ENCODE results near the gene ARHGAP24.

ARHGAP24 gene

DNA sequence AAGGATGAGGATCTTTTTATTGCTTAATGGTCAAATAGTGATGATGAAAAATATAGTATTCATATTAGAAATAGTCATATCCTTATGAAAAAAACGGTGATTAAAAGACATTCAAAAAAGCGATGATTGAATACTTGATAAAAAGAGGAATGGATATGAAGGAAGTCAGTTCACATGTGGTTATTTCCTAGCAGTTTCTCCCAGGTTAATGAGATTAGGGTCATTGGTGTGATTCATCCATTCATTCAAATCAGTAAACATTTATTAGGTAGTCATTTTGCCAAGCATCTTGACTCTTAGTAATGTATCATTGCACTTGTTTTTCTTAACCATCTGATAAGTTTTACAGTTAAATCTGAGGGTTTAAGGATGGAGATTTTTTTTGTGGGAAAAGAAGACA is 294.1 kb downstream of the ARHGAP24 start:
- FAIRE-seq (no peak), DNase-seq (ENCODE audit: insufficient read length, low spot score) (no peak)

DNA sequence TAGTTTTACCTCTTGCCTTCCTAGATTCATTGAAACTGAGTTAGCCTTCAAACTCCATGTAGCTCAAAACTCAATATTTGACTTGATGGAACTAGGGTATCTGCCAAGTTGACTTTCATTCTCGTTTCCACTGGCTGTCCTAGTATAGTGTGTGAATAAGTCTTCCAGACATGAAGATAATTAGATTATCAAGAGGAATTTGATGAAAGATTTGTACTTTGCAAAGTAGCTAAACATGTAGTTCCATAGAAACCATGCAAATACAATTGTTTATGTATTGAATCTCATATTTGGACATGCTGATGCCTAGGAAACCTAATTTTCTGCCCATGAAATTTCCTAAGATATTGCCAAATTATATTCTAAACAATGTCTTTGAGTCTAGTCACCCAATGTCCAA is 297.5 kb downstream of the ARHGAP24 start:
- DNase-seq (ENCODE audit: insufficient read length, low spot score) (no peak), FAIRE-seq (no peak)

DNA sequence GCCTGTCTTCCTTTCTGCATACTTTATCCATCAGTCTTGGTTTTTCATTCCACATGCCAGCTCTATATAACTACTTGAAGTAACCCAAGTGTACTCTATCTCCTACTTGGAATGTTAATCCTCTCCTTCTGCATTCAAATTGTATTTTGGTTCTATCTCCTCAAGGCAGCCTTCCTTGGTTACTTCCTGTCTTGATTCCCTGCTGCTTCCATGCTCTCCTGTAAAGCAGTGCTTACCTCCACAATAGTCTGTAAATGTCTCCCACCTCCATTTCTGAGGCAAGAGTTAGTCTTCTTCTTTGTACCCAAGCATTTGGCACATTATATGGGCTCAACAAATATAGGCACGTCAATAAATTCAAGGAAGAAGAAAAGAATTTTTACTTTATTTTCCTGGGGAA is 298.4 kb downstream of the ARHGAP24 start:
- no peak for DNase-seq (ENCODE audit: insufficient read length, low spot score)
- FAIRE-seq = no peak

DNA sequence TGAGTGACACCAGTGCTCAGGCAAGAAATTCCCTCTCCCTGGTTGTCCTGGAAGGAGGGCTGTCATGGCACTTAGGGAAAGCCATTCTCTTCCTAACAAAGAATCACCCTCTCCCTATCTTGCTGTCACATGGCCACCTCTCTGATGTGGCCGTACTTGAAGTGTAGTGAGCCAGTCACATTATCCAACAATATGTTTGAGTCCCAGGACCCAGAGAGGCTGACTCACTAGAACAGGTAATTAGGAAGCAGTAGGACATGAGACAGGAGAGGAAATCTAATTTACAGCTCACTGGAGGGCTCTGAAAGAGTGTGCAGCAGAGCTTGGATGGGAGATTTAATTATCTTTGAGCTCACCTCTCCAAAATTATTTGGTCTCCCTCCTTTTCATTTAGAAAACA is 299.1 kb downstream of the ARHGAP24 start:
- FAIRE-seq (no peak), DNase-seq (ENCODE audit: insufficient read length, low spot score) (no peak)

DNA sequence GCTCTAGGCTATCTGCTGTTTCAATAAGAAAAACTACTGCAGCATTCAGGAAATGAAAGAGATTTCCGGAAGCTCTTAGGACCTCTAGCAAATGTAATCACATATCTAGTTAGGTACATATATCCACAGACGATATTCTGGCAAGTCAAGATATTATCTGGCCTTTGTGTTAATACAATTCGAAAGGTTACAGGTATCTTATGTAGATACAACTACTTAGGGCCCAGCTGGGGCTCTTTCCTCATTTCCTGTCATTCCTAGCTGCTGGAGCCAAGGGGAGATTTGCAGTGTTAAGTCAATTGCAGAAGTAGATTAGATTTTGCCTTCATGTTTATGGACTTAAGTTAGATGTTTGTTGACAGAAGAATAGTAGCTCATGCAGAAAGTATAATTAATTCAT is 299.5 kb downstream of the ARHGAP24 start:
- DNase-seq (ENCODE audit: insufficient read length, low spot score) (no peak), FAIRE-seq (no peak)

DNA sequence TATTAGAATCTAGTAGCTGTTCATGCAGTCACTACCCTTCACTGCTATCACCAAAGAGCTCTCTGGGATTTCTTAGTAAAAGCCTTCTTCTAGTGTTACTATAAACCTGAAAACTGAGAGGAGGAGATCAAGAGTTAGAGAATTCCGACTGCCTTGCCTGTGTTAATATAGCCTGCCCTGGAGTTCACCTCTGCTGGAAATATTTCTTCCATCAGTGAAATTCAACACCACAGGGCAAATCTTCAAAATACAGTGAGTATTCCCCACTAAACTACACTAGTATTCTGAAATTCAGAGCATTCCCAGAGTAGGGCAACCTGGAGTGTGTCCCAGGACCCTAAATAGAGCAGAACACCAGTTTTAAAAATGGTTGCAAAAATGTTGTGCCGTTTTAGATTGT is 301.1 kb downstream of the ARHGAP24 start:
- no peak for FAIRE-seq
- DNase-seq (ENCODE audit: insufficient read length, low spot score) = no peak

DNA sequence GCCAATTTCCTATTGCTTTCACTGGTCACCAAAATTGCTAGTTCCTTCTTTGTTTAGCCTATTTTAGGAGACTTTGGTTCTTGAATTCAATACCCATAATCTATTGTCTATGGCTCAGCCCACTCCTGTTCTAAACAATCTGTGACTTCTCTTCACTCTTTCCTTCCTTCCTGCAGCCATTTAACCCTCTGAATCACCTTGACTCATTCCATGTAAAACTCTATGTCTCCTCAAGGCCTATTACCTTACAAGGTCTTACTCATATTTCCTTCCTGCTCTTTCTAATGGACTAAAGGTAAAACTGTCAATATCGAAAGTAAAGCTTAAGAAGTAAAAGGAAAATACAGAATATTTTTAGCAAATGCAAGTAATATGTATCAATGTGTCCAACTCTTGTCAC is 301.6 kb downstream of the ARHGAP24 start:
- FAIRE-seq = no peak
- DNase-seq (ENCODE audit: insufficient read length, low spot score) = no peak

DNA sequence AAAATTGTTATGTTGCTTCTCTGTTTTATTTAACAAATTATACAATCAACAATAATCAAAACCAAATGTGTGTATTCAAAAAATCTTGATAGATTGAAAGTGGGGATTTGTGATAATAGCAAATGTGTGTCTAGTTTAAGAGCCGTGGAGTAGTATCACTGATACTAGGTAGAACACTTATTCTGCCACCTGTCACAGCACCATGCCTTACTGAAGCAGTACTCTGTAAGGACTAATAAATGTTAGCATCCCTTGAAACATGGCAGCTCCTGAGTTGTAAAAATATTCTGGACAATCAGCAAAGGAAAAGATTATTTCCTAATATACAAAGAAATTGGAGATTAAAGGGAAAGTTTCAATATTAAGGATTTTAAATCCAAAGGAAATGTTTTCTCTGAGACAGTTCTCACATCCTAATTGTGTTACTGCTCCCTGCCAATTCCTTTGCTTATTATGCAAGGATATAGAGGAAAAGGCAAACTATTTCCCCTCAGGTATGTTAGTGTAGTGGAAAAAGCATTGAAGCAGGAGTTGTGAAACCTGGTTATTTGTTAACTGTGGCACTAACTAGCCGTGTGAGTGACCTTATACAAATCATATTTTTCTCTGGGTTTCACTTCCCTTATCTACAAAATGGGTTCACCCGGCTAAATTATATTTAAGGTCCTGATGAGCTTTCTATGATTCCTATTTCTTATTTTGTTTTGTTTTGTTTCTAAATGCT is 303.1 kb downstream of the ARHGAP24 start:
- DNase-seq (ENCODE audit: insufficient read length, low spot score) (no peak), FAIRE-seq (no peak)

DNA sequence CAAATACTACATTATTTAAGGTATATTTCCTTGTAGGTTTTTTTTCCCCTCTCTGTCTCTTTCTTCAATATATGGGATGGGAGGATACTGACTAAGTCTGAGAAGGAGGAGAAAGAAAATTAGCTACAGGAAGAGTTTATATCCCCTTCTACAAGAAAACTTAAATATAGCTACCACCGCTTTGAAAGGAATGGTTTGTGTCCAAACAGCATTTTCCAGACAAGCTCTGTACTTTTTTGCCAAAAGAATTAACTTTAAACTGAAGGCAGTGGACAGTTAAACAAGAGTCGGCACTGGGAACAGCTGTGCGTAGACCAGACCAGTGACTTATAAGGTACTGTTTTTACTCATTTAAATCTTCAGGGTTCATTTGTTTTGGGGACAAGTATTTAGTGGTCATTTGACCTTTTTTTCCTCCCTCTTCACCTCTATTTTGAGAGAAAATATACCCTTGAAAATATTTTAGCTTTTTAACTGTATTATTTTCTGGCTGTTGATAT is 303.7 kb downstream of the ARHGAP24 start:
- DNase-seq (ENCODE audit: insufficient read length, low spot score) = no peak
- FAIRE-seq = no peak

DNA sequence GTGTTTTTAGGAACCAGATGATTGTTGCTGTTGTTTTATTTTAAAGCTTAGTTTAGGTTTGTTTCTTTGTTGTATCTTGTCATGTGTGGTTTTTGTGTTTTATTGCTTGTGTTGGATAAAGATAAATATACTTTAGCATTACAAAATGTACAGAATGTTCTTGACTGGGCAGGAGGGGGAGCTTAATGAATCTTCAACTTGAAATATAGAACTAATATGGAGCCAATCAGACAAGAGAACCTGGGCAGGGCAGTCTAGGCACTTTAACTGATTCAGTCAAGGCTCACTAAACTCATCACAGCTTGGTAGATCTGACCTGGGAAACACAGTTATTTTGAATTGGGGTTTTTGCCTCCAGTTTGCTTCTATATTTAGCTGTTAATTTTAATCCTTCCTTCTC is 304.2 kb downstream of the ARHGAP24 start:
- no peak for DNase-seq (ENCODE audit: insufficient read length, low spot score)
- no peak for FAIRE-seq

DNA sequence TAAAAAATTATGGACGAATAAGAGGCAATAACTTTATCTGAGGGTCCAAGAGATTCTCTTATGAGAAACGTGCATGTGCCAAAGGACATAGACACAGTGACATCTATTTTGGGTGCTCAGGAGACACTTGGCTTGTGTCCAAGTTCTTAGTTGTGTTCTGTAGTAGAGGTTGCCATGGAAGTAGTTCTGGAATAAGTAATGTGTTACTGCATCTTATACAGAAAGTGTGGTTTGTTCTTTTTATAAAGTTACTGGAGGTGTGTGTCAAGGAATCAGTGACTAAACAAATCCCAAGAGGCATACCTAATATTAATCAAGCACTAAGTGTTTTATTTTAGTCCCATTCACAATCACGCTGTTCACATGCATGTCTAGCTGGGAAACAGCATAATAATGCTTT is 305.7 kb downstream of the ARHGAP24 start:
- no peak for FAIRE-seq
- no peak for DNase-seq (ENCODE audit: insufficient read length, low spot score)

DNA sequence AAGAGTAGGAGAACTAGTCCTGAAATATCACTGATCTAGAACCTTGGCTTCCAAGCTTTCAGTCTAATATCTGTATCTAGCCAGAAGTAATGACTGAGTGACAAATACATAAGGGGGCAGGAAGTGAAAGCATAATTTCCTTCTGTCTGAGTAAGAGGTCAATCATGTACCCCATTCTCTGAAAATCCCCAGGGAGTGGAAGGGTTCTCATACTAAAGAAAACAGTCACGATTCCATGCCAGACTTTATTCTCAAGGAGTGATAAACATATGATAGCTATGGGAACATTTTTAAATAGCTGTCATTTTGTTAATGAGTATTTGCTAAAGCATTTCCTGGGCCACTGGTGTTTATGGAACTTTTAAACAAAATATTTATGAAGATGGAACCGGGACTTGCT is 308.5 kb downstream of the ARHGAP24 start:
- DNase-seq (ENCODE audit: insufficient read length, low spot score) (no peak), FAIRE-seq (peak; percentile 44)

DNA sequence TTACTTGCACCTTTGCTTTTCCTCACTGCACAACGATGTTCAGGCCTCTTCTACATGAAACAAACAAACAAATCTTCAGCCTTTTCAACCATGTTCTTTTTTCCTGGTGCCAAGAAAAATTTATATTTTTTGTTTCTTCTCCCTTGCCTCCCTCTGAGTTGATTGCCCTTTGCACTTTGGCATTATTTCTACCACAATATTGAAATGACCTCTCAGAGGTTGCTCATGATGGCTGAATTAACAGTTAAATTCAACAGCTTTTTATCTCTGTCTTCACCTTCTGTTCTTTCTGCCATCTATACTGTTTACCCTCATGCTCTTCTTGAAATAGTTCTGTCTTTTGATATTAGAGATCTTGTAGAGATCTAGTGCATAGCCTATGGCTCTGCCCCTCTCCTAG is 308.9 kb downstream of the ARHGAP24 start:
- no peak for DNase-seq (ENCODE audit: insufficient read length, low spot score)
- FAIRE-seq = no peak

DNA sequence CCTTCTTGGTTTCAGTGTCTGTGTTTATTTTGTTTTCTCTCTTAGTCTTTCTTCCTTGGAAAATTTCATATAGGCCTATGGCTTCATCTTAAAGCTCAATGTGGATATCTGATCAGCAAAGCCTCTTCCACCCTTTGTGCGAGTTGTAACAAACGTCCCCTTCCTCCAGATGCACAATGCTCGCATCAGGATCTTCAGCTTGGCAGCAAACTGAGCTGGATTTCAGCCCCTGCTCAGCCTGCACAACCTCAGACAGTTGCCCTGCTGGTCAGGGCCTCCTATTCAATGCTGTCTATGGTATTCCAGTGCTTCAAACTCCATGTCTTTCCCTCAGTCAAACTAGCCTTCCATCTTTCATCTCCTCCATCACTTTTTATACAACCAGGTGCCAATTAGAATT is 309.4 kb downstream of the ARHGAP24 start:
- DNase-seq (ENCODE audit: insufficient read length, low spot score) (no peak), FAIRE-seq (no peak)

DNA sequence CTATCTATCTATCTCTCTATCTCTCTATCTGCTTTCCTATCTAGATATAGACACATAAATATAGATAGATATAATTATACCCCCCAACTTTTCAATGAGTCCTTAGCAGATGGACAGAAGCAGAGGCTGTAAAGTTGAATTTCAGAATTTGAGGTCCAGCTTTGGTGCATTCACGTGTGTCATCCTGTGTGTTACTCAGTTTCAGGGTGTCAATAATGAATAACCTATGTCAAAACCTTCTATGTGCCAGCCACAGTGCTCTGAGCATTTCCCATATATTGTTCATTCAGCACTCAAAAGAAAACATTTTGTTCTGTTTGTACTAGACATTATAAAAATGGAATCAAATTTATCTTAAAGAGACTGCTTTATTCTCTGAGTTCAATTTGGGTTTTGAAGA is 310.0 kb downstream of the ARHGAP24 start:
- DNase-seq (ENCODE audit: insufficient read length, low spot score) (no peak), FAIRE-seq (no peak)

DNA sequence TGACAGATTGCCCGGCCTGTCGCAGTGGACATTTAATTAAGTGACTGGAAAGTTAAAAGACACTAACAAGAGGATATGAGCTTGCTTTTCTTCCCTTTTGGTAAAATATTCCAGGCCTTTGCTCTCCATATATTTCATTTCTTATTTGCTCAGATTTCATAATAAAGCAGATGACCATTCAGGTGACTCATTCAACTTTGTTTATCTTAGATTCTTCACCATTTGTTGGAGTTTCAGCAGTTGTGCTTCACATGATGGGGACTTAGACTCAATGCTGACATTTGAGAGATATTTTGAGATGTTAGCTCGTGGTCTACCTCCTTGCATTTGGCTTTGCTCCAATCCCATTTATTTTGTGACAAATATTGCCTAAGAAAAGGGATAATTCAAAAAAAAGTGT is 312.2 kb downstream of the ARHGAP24 start:
- FAIRE-seq (no peak), DNase-seq (ENCODE audit: insufficient read length, low spot score) (no peak)

DNA sequence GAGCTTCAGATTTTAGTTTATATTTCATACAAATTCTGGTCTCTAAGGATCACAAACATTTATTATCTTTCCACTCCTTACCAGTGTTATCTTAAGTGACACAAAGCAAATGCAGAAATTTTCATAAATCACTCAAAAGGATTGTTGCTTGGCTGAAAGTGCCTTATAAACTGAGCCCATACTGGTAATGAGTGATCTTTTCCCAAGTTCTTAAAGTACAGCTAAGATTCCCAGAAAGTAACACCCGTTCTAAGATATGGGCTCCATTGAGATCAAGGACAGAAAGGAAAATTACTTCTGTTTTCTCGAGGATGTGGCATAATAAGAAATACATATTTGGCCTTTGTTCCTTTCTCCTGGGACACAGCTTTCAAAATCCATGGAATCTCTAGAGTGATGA is 313.7 kb downstream of the ARHGAP24 start:
- FAIRE-seq = no peak
- no peak for DNase-seq (ENCODE audit: insufficient read length, low spot score)

DNA sequence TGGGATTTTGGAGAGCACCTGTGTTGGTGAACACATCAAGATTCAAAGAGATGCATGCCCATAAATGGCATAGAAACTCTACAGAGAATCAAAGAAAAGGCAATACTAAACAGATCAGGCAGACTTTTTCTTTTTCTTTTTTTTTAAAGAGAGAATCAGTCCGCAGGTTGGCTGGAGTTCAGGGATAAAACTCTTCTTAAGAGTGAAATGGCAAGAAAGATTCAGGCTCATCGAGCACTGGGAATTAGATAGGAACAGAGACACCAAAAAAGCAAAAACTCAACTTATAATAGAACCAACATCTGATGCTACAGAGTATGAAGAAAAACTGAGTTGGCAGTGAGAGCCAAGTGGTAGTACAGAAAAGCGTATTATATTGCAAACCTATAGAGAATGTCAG is 314.3 kb downstream of the ARHGAP24 start:
- FAIRE-seq = no peak
- no peak for DNase-seq (ENCODE audit: insufficient read length, low spot score)

DNA sequence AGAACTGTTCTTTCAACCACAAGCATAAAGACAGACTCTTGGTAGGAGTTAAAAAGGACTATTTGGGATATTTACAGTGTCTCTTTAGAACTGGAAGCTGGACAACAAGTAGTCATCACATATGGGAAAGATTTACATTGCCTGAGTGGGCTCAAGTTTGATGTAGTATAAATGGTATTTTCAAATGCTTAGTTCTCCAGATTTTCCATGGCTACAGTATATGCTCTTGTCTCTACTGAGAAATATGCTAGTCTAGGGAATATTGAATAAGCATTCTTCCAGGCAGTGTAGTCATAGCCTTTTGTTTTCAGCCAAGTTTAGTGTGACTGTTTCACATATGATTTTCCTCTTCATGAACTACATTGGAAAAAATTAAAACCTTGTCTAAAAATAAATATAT is 315.6 kb downstream of the ARHGAP24 start:
- DNase-seq (ENCODE audit: insufficient read length, low spot score) (no peak), FAIRE-seq (no peak)

DNA sequence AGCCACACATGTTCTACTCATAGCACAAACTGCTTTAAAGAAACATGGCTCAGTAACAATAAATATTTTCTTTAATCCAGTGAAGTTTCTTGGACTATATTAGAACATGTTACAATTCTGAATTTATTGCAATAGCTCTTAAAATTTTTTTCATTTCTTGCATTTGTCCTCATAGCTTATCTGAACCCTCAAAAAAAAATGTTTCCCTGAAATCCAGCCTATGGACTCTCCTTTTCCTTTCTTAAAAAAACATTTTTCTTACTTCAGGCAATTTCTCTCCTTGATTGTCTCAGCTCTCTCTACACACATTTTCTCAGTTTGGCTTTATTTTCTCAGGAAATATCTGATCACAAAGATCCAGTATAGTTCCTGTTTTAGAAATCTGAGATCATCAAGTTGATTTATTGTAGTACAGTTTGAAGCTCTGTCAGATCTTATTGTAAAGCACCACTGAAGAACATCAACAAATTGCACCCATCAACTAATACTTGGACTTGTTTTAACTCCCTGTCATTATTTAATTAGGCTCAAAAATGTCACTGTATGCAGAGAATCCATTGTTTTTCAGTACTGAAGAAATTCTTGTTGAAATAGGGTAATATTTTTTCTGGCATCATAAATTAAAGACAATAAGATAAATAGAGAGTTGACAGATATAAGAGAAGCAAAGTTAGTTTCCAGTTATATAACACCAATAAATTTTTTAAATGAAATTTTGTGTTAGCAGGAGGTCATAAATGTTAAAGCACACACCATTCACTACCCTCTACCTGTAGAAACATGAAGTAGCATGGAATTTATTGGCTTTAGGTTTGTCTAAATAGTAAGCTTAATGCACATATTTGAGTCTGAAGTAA is 317.7 kb downstream of the ARHGAP24 start:
- FAIRE-seq (no peak), DNase-seq (ENCODE audit: insufficient read length, low spot score) (no peak)

DNA sequence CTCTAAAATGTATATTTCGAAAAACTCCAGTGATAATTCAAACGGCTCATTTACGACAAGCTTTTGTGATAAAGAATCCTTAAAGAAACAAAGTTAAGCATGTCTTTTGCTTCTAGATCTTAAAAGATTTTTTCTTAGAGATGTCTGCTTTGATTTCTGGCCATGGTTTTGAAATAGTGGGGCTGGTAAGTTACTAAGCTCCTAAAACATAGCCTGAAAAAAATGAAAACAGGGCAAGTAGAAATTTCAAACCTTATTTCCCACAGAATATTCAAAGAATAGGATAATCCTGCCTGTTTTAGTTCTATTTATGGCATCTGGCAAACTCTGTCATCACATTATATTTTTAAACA is 318.3 kb downstream of the ARHGAP24 start:
- FAIRE-seq (no peak), DNase-seq (ENCODE audit: insufficient read length, low spot score) (no peak)

All from HTR-8/SVneo (cell line).